SU-DHL-6 (cell line): ENCODE data around the gene NKD1.

Experiments used
- H2AFZ ChIP-seq: fragments of 200-600 bp; sonication (generic); 2 replicates; pipeline ENCODE4 v1.6.1; 2014; ENCODE audit warnings: low read depth, mild to moderate bottlenecking, moderate library complexity, mixed read lengths, antibody characterized with exemption, low read length; ENCODE audit not compliant: severe bottlenecking
- H3F3A ChIP-seq: fragments of 200-600 bp; shearing (Covaris generic); 2 replicates; pipeline ENCODE4 v1.6.0; 2016; ENCODE audit warnings: antibody characterized with exemption, mild to moderate bottlenecking; ENCODE audit not compliant: insufficient read depth
- H3K27ac ChIP-seq: fragments of 200-600 bp; sonication (generic); 2 replicates; pipeline ENCODE4 v1.5.1; 2016; ENCODE audit warnings: low read depth, mild to moderate bottlenecking, low read length, moderate library complexity, mixed read lengths
- H3K27me3 ChIP-seq: fragments of 200-600 bp; sonication (generic), shearing (Covaris generic); 2 replicates; pipeline ENCODE4 v1.6.0; 2014; ENCODE audit warnings: mild to moderate bottlenecking, low read length
- H3K36me3 ChIP-seq: fragments of 200-600 bp; sonication (generic); 2 replicates; pipeline ENCODE4 v1.6.1; 2014; ENCODE audit warnings: mild to moderate bottlenecking, low read length, mixed read lengths
- H3K4me2 ChIP-seq: fragments of 300-600, 200-600 bp; shearing (Covaris generic), sonication (generic); 2 replicates; pipeline ENCODE4 v1.6.0; 2014; ENCODE audit warnings: low read length, low read depth, mild to moderate bottlenecking; ENCODE audit not compliant: poor library complexity, severe bottlenecking
- H3K4me3 ChIP-seq: fragments of 200-600 bp; sonication (generic); 2 replicates; pipeline ENCODE4 v1.5.1; 2014; ENCODE audit warnings: antibody characterized with exemption, low read length, mild to moderate bottlenecking, mixed read lengths; ENCODE audit not compliant: insufficient read depth, poor library complexity, severe bottlenecking
- H3K79me2 ChIP-seq: fragments of 200-600 bp; sonication (generic); 2 replicates; pipeline ENCODE4 v1.6.1; 2014; ENCODE audit warnings: mild to moderate bottlenecking, low read length, moderate library complexity; ENCODE audit not compliant: insufficient read depth
- H3K9ac ChIP-seq: fragments of 200-600 bp; sonication (generic); 2 replicates; pipeline ENCODE4 v1.7.0; 2014; ENCODE audit warnings: mild to moderate bottlenecking, low read length
- H3K9me2 ChIP-seq: fragments of 200-600 bp; sonication (generic); replicated peaks from 2 replicates; pipeline ENCODE4 v1.6.1; 2014; ENCODE audit warnings: low read length; ENCODE audit not compliant: insufficient read depth
- H3K9me3 ChIP-seq: fragments of 200-600 bp; sonication (generic); 2 replicates; pipeline ENCODE4 v1.6.1; 2014; ENCODE audit warnings: low read length, mixed read lengths; ENCODE audit not compliant: insufficient read depth
- H4K20me1 ChIP-seq: fragments of 200-600 bp; sonication (generic); 2 replicates; pipeline ENCODE4 v1.6.1; 2014; ENCODE audit warnings: low read depth, mild to moderate bottlenecking, antibody characterized with exemption, low read length, moderate library complexity, mixed read lengths
- CTCF ChIP-seq: fragments of 200-600 bp; sonication (generic); IDR thresholded peaks from one replicate; pipeline ENCODE4 v1.5.1; 2017; ENCODE audit warnings: antibody characterized with exemption, mild to moderate bottlenecking, low read length, moderate library complexity; ENCODE audit not compliant: insufficient read depth, poor library complexity, severe bottlenecking
- EZH2phosphoT487 ChIP-seq: fragments of 200-600 bp; sonication (generic), shearing (Covaris generic); conservative IDR thresholded peaks from 2 replicates; pipeline ENCODE4 v1.6.1; 2018; ENCODE audit warnings: mild to moderate bottlenecking, antibody characterized with exemption, low read length, moderate library complexity, mixed read lengths

NKD1 gene

GRCh38 chr16:50517450-50518252 is 30.5 kb upstream of the NKD1 start:
- Histone ChIP-seq H3K9ac (no peak overlapping the region), H3K4me3 (no peak overlapping the region), H3K9me2 (no peaks in the 10 kb centered on the region), H3F3A (no peaks in the 10 kb centered on the region), H4K20me1 (no peaks in the 10 kb centered on the region), H3K36me3 (no peaks in the 10 kb centered on the region), H3K9me3 (no peaks in the 10 kb centered on the region), H3K27me3 (no peaks in the 10 kb centered on the region), H3K27ac (no peak overlapping the region), H3K4me2 (no peak overlapping the region), H3K79me2 (no peaks in the 10 kb centered on the region), H2AFZ (no peak overlapping the region)
- TF ChIP-seq CTCF = no peak
- TF ChIP-seq EZH2phosphoT487 = no peak

GRCh38 chr16:50519001-50519400 is 29.2 kb upstream of the NKD1 start:
- H4K20me1 ChIP-seq = no peaks in the 10 kb centered on the region
- H3K27me3 ChIP-seq = no peaks in the 10 kb centered on the region
- TF ChIP-seq EZH2phosphoT487 (no peak), CTCF (no peak)
- H2AFZ ChIP-seq = no peak overlapping the region
- H3K79me2 ChIP-seq = no peaks in the 10 kb centered on the region
- H3F3A ChIP-seq = no peaks in the 10 kb centered on the region
- no peak overlapping the region for H3K4me2 ChIP-seq
- no peak overlapping the region for H3K4me3 ChIP-seq
- no peaks in the 10 kb centered on the region for H3K9me2 ChIP-seq
- no peaks in the 10 kb centered on the region for H3K36me3 ChIP-seq
- no peaks in the 10 kb centered on the region for H3K9me3 ChIP-seq
- H3K27ac ChIP-seq = no peak overlapping the region
- no peak overlapping the region for H3K9ac ChIP-seq

DNA sequence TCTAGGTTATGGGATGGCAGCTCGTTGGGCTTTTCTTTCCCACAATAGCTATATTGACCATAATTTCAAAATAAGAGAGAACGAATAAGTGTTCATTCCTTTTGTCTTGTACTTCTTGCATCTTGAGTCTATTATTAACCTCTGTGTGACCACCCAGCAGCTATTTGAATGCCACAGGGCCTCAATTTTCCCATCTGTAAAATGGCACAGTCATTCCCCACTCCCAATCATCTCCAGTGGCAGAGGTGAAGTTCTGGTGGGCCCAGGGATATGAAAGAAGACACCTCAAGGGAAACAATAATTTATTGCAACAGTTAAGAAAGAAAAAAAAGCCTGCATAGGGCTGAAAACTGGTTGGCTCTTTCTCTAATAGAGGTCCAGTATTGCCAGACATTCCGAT is 28.6 kb upstream of the NKD1 start:
- Histone ChIP-seq H3K36me3 (no peaks in the 10 kb centered on the region), H2AFZ (no peak overlapping the region), H3K79me2 (no peaks in the 10 kb centered on the region), H3K9me3 (no peaks in the 10 kb centered on the region), H4K20me1 (no peaks in the 10 kb centered on the region), H3F3A (no peaks in the 10 kb centered on the region), H3K4me2 (no peak overlapping the region), H3K9me2 (no peaks in the 10 kb centered on the region), H3K27ac (no peak overlapping the region), H3K4me3 (no peak overlapping the region), H3K9ac (no peak overlapping the region), H3K27me3 (no peaks in the 10 kb centered on the region)
- TF ChIP-seq CTCF (no peak), EZH2phosphoT487 (no peak)
